HG03521 (cell line): ENCODE results near the gene EGFLAM.
"Not testable (repeated sequence)": the region's sequence is repeated elsewhere in the genome, so short reads cannot be mapped to it uniquely, and the experiment has no call there.

Experiments
- ATAC-seq: cut with Tn5 transposase; IDR thresholded peaks from one replicate; pipeline ENCODE4 v1.9.1; 2021; ENCODE audit warnings: mild to moderate bottlenecking, moderate library complexity; ENCODE audit not compliant: unreplicated experiment

Gene EGFLAM

GRCh38 chr5:38413696-38414095 is 155.3 kb downstream of the EGFLAM start:
- no peak for ATAC-seq

- no peak for ATAC-seq
Observed at GRCh38 chr5:38414348-38414747, 156.0 kb downstream of the EGFLAM start.

- ATAC-seq: not testable (repeated sequence)
Observed at GRCh38 chr5:38415772-38416171, 157.4 kb downstream of the EGFLAM start.

- ATAC-seq: no peak
Observed at GRCh38 chr5:38417658-38418017, 159.3 kb downstream of the EGFLAM start.

- no peak for ATAC-seq
Observed at GRCh38 chr5:38420246-38420645, 161.9 kb downstream of the EGFLAM start.

GRCh38 chr5:38420691-38421390 is 162.5 kb downstream of the EGFLAM start:
- ATAC-seq: no peak

- no peak for ATAC-seq
Observed at GRCh38 chr5:38422622-38423021, 164.3 kb downstream of the EGFLAM start.

GRCh38 chr5:38423276-38424147 is 165.2 kb downstream of the EGFLAM start:
- no peak for ATAC-seq

- ATAC-seq: no peak
Observed at GRCh38 chr5:38424148-38425060, 166.0 kb downstream of the EGFLAM start.

- ATAC-seq: no peak
Observed at GRCh38 chr5:38426490-38426889, 168.1 kb downstream of the EGFLAM start.

GRCh38 chr5:38426986-38427950 is 168.9 kb downstream of the EGFLAM start:
- ATAC-seq: no peak

GRCh38 chr5:38431242-38431853 is 173.0 kb downstream of the EGFLAM start:
- ATAC-seq: no peak

- no peak for ATAC-seq
Observed at GRCh38 chr5:38433160-38433861, 175.0 kb downstream of the EGFLAM start.

- no peak for ATAC-seq
Observed at GRCh38 chr5:38434966-38435705, 176.8 kb downstream of the EGFLAM start.

- ATAC-seq: no peak
Observed at GRCh38 chr5:38438757-38439156, 180.4 kb downstream of the EGFLAM start.

GRCh38 chr5:38441453-38442246 is 183.3 kb downstream of the EGFLAM start:
- ATAC-seq: peak; percentile 100

GRCh38 chr5:38442247-38442573 is 183.9 kb downstream of the EGFLAM start:
- ATAC-seq: no peak

- no peak for ATAC-seq
Observed at GRCh38 chr5:38443390-38443789, 185.0 kb downstream of the EGFLAM start.
